Hepatic stellate cell (primary cell): Measurements from ENCODE around the gene IL4R.

Source experiments
- DNase-seq: peaks from one replicate; pipeline ENCODE4 v3.0.0; 2011; ENCODE audit warnings: low spot score

The IL4R gene

GRCh38 chr16:27315333-27316037, 1.7 kb downstream of the IL4R start:
- peak; percentile 60 for DNase-seq

- no peak for DNase-seq
Observed at GRCh38 chr16:27316038-27316680, 2.4 kb downstream of the IL4R start.

GRCh38 chr16:27317320-27317719, 3.5 kb downstream of the IL4R start:
- no peak for DNase-seq

GRCh38 chr16:27317738-27318391, 4.1 kb downstream of the IL4R start:
- no peak for DNase-seq

GRCh38 chr16:27318392-27319256, 4.8 kb downstream of the IL4R start:
- DNase-seq: no peak

- DNase-seq: no peak
Observed at GRCh38 chr16:27319257-27319965, 5.6 kb downstream of the IL4R start.

GRCh38 chr16:27320261-27321012, 6.7 kb downstream of the IL4R start:
- no peak for DNase-seq

- DNase-seq: peak; percentile 27
Observed at GRCh38 chr16:27321013-27321915, 7.5 kb downstream of the IL4R start.

GRCh38 chr16:27322858-27323780, 9.3 kb downstream of the IL4R start:
- no peak for DNase-seq

GRCh38 chr16:27323781-27324561, 10.2 kb downstream of the IL4R start:
- DNase-seq: no peak

GRCh38 chr16:27324851-27325301, 11.1 kb downstream of the IL4R start:
- DNase-seq: no peak

- no peak for DNase-seq
Observed at GRCh38 chr16:27325736-27326135, 12.0 kb downstream of the IL4R start.

GRCh38 chr16:27326251-27326650, 12.5 kb downstream of the IL4R start:
- DNase-seq: no peak

- peak; percentile 95 for DNase-seq
Observed at GRCh38 chr16:27326738-27327585, 13.2 kb downstream of the IL4R start.

- DNase-seq: no peak
Observed at GRCh38 chr16:27327586-27327915, 13.8 kb downstream of the IL4R start.

GRCh38 chr16:27328937-27329336, 15.2 kb downstream of the IL4R start:
- no peak for DNase-seq
